GM12892 (cell line): ENCODE results near the gene CDHR3.

ENCODE experiments used
- DNase-seq: peaks from one replicate; pipeline ENCODE4 v3.0.0; 2011; ENCODE audit not compliant: insufficient read length
- FAIRE-seq: peaks from 2 replicates; lab custom pipeline; 2011; peaks lifted over from hg19 to GRCh38; lab: Jason Lieb, UNC
- POLR2A ChIP-seq: IDR thresholded peaks from 2 replicates; pipeline ENCODE4 v1.6.1; 2011; ENCODE audit warnings: low read depth, low read length, control low read depth
- POLR2AphosphoS5 ChIP-seq: IDR thresholded peaks from 2 replicates; pipeline ENCODE4 v1.6.1; 2011; ENCODE audit warnings: low read depth, low read length, control low read depth
- TAF1 ChIP-seq: IDR thresholded peaks from 2 replicates; pipeline ENCODE4 v1.6.1; 2011; ENCODE audit warnings: low read depth, mild to moderate bottlenecking, control low read depth, low read length, borderline replicate concordance

CDHR3 gene

GRCh38 chr7:106021151-106022067 is 58.3 kb downstream of the CDHR3 start:
- DNase-seq (no peak), FAIRE-seq (no peak)
- no peak for TF ChIP-seq POLR2A

- no peak for FAIRE-seq
- no peak for DNase-seq
- TF ChIP-seq POLR2A (no peak), POLR2AphosphoS5 (no peak), TAF1 (no peak)
Measured at GRCh38 chr7:106022193-106022821, 59.2 kb downstream of the CDHR3 start.

GRCh38 chr7:106023369-106024322 is 60.6 kb downstream of the CDHR3 start:
- FAIRE-seq (peak; percentile 5), DNase-seq (no peak)

DNA sequence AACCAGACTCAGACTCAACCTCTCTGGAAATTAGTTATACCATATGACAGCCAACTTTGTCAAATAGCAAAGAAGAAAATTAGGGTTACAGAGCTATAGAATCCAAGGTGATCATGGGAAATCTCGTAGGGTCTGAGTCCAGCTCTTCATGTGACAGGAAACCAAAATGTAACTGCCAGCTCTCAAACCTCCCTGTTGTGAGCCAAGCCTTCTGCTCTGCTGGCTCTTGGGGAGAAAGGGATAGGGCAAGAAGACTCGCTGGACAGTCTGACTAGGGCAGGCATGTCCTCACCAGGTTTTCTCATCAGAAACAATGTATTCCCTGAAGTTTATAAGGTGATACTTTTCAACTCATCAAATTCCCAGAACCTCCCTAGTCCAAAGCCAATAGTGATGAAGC is 63.0 kb downstream of the CDHR3 start:
- TF ChIP-seq POLR2AphosphoS5: no peak
- no peak for TF ChIP-seq POLR2A
- TF ChIP-seq TAF1: no peak
- FAIRE-seq (no peak), DNase-seq (no peak)

More at GRCh38 chr7:106023369-106024322, 60.6 kb downstream of the CDHR3 start:
- no peak for TF ChIP-seq POLR2AphosphoS5
- no peak for TF ChIP-seq POLR2A
- no peak for TF ChIP-seq TAF1

- no peak for TF ChIP-seq TAF1
- no peak for TF ChIP-seq POLR2AphosphoS5
- DNase-seq (no peak), FAIRE-seq (no peak)
Measured at GRCh38 chr7:106029451-106029850, 66.4 kb downstream of the CDHR3 start.

- TF ChIP-seq TAF1: no peak
- FAIRE-seq: no peak
- DNase-seq: no peak
Measured at GRCh38 chr7:106029941-106030340, 66.9 kb downstream of the CDHR3 start.

GRCh38 chr7:106031300-106032035 is 68.4 kb downstream of the CDHR3 start:
- TF ChIP-seq POLR2AphosphoS5: no peak
- no peak for TF ChIP-seq POLR2A
- no peak for TF ChIP-seq TAF1
- no peak for FAIRE-seq
- DNase-seq: no peak

GRCh38 chr7:106032295-106032694 is 69.2 kb downstream of the CDHR3 start:
- TF ChIP-seq POLR2AphosphoS5 (no peak), POLR2A (no peak), TAF1 (no peak)
- no peak for DNase-seq
- FAIRE-seq: no peak

DNA sequence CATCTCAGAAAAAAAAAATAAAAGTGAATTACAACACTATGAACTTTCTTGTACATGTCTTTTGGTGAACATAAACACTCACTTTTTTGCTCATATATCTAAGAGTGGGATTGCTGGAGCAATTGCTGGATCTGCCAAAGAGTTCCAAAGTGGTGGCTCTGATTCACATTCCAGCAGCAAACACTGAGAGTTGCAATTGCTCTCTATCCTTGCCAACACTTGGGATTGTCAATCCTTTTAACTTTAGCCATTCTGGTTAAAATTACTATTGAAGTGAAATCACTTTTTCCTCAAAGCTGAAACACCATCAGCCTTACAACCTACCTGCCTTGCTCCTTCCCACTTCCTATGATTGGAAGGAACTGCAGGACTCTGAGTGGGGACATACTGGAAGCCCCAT is 70.7 kb downstream of the CDHR3 start:
- TF ChIP-seq TAF1 (no peak), POLR2AphosphoS5 (no peak), POLR2A (no peak)
- DNase-seq: no peak
- no peak for FAIRE-seq

DNA sequence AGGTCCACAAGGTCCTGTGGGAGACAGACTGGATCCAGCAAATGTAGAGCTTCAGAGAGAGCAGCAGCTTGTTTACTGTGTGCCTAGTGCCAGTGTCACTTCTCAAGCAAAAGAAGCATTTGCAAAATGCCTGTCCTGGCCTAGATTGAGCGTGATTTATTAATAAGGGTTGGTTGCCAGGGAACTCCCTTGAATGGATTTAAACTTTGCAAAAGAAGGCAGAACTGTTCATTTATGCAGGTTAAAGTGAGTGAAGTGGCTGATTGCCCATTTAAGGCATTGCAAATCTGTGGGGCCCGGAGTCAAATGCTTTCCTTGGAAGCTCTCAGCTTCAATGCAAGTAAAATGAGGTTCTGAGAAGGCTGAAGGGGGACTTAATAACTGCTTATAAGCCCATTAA is 71.3 kb downstream of the CDHR3 start:
- DNase-seq: no peak
- no peak for FAIRE-seq
- no peak for TF ChIP-seq POLR2A
- TF ChIP-seq POLR2AphosphoS5: no peak
- no peak for TF ChIP-seq TAF1
